Ureter (tissue), 1 donor: ENCODE data around the gene COG4. TPM values are rescaled to one million over a fixed set of nuclear protein-coding genes. Genes with fewer than 3 reads are reported as not detected.

Experiments
- DNase-seq: peaks from one replicate; pipeline ENCODE4 v3.0.0-alpha.2; 2020; ENCODE audit warnings: low spot score
- total RNA-seq: library from RNA; stranded (reverse); gene quantifications from one replicate; pipeline ENCODE4 v1.2.4, GENCODE V29; 2023
- donor health status: DM: yes; HTN: yes; CAD: no.

The COG4 gene
- total RNA-seq, 1 donor from 2014 or later = 49.6 TPM

DNA sequence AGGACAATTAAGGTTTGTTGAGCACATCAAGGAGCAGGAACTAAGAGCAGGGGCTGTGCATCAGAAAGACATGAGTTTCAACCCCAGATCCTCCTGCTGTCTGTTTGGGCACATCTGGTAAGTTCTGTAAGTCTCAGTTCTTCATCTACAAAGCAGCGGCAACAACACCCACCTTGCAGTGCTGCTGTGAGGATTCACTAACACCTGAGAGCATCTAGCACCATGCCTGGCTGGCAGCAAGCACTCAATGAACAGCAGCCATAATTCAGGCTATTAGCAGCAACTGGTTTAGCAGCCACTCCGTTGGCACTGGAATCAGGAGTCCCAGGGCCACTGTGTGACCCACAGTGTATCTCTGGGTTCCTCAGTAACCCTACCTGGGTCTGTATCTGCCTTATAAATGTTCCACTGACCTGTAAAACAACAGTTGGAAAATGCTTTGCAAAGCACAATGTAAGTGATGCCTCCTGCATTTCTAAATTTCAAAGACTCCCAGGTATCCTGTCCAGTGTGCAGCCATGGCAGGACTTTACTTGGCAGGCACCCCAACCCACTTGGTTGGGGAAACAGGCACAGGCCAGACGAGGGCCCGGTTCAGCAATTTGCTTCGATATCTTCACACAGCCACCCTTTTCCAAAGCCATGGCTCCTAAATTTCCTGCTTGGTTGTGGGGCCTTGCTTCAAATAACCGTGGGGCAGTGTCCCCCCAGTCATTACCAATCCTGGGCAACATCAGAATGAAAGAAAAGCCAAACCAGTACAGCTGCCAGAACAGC lies 88.7 kb downstream of the COG4 start:
- DNase-seq = no peak

DNA sequence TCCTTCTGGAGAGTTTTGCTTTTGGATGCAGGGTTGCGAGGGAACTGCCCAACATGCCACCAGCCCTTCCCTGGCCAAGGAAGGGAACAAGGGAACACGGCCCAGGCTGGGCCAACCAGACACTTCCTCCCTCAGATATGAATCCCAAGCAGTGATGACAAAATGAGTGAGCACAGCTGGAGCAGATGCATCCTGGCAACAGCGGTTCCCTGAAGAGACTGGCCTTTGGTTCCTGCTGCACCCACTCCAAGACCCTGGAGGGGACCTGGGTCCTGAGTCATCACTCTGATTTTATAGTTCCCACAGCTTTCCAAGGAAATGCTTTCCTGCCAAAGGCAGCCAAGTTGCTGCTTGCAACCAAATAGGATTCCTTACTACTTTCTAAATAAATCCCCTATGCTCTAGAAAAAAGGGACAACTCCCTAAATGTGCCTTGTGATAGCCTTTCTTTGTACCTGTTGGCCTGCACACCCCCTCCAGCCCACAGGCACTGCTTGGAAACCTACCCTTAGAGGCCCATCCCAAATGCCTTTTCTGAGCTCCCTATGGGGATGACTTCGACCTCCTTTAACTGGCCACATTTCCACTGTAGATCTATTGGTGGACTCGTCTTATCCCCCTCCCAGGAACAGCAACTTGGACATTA lies 89.8 kb downstream of the COG4 start:
- peak; percentile 76 for DNase-seq

DNA sequence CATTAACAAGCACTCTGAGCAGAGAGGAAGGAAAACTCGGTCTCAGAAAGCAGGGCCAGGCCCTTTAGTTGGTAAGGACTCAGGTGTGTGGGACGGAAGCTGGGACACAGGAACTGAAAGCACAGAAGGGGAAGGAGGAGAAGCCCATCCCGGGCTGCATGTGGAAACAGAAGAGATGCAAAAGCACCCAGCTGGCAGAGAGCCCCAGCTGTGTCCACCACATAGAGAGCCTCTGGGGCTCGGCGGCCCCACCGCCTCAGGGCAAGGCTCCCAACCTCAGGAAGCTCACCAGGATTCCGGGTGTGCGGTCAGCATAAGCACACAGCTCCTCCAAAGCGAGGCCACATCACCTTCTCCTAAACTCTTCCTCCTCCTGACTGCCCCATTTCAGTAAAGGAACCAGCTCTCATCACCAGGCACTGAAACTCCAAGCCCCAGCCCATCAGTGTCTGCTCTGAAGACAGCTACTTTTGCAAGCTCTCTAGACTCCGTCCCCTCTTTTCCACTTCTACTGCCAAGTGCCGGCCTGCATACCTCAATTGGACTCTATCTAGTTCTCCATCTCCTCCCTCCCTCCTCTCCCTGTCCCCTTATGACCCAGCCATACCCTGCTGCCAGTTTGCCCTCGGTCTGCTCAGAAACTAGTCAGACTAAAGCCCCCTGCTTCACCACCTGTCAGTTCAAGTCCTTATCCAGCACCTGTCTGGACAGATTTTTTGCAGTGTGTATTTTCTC lies 90.5 kb downstream of the COG4 start:
- DNase-seq = no peak

DNA sequence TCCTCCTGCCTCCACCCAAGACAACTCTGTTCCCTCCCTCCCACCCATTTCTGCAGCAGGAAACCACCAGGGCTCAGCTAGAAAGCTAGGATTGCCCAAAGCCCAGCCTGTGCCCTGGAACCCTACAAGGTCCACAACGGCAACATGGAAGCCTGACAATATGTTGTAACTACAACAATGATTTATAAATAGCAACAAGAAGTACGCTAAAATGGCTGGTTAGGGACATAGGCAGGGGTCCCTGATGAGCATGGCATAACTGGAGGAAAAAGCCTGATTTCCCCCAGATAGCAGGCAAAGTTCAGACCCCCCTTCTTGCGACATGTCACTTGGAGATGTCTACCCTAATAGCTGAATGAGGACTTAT lies 91.0 kb downstream of the COG4 start:
- no peak for DNase-seq

DNA sequence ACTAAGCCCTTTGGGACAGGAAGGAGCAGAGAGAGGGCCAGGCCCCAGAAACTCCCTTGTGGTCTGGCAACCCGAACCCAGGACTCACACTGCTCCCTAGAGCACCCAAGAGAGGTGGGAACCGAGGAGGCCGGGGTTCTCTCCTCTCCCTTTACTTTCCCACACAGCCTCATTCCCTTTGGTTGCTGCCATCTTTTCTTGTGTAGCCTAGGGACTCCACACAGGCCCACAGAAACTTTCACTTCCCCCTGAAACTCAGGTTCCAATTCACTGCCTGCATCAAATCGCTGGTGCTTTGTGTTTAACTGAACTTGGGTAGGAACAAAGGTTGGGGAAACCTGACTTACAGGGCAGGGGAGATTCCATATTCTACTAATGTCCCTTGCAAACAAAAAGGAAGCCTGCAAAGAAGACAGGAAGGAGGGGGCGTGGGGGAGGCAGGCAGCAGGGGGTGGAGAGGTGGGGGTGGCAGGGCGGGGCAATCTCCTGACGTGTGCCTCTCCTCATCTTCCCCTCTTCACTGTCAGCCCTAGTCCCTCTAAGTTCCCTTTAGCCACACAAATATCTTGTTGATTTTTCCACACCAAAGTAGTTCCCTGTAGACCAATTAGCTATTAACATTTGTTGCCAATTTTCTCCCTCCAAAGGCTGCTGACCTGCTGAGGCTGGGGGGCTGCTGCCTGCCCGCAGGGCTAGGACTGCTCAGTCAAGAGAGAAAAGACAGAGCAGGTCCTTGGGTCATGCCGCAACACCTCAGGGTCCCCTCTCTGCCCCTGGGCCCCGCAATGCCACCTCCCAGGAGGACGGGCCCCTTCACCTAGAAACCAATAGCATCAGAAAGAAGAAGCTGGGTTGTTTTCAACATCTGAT lies 92.5 kb downstream of the COG4 start:
- DNase-seq = peak; percentile 59

Other genes with a start within 250 kb of the COG4 start
- 155 TPM for gene AARS1, start 234.0 kb downstream of the COG4 start, total RNA-seq
- gene DDX19B, start 224.4 kb downstream of the COG4 start, total RNA-seq = 35.8 TPM
- 37.3 TPM for gene DDX19A, start 176.7 kb downstream of the COG4 start, total RNA-seq
- 28.9 TPM for gene ST3GAL2, start 84.5 kb downstream of the COG4 start, total RNA-seq
- gene FCSK, start 69.0 kb downstream of the COG4 start, total RNA-seq = 29.7 TPM
- gene SF3B3, start 262 bp upstream of the COG4 start, total RNA-seq = 382 TPM
- gene IL34, start 123.0 kb upstream of the COG4 start, total RNA-seq = 3.7 TPM
- gene MTSS2, start 162.5 kb upstream of the COG4 start, total RNA-seq = 83.1 TPM